RCC 7860 (cell line): Measurements from ENCODE around the gene ATP1B1.
A peak's percentile ranks its signal among the peaks of the same experiment; 100 is the strongest.
"Not testable (repeated sequence)": the region's sequence is repeated elsewhere in the genome, so short reads cannot be mapped to it uniquely, and the experiment has no call there.

Experiments used
- DNase-seq: peaks from one replicate; pipeline ENCODE4 v3.0.0-alpha.2; 2015; ENCODE audit warnings: low spot score
- FAIRE-seq: peaks from 2 replicates; lab custom pipeline; 2012; peaks lifted over from hg19 to GRCh38; lab: Jason Lieb, UNC

ATP1B1 gene

DNA sequence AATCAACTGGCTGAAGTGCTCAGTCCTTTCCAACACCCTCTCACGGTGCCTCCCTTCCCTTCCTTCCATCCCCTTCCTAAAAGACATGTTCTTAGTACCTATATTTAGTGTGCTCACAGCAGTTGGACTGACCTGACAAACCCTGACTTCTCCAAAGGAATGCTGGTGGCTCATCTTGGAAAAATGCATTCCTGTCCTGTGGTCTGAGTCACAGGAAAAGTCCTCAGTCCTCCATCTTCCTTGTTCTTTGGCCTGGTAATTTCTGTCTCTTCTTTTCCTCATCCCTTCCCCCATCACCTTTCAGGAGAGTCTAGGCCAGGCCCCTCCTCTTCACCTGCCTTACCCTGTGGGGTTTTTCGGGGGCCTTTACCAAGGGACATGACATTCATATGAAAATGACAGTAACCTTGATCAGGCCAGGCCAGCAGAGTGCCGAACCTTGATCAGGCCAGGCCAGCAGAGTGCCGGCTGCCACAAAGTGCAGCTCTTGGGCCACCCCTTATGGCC lies 7.2 kb downstream of the ATP1B1 start:
- peak; percentile 98 for DNase-seq

GRCh38 chr1:169115891-169116585 lies 9.5 kb downstream of the ATP1B1 start:
- DNase-seq (peak; percentile 92), FAIRE-seq (peak; percentile 62)

More for the DNA sequence above, 7.2 kb downstream of the ATP1B1 start:
- peak; percentile 96 for FAIRE-seq

DNA sequence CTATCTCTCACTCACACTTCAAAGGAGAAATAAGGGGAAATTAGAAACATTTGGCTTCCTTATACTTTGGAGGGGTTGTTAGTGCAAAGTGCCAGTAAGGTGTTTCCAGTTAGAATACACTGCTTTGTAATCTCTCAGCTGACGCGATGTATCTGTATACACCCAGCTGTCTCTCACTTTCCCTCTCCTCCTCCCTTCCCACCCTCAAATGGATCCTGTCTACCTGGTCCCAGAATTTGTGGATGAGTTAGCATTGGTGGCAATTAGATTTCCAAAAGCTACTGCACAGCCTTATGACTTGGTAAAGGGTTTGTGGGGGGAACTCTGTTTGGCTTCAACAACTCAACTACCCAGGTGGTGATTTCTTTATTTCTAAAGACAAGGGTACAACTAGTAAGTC lies 10.5 kb downstream of the ATP1B1 start:
- FAIRE-seq, result no peak

DNA sequence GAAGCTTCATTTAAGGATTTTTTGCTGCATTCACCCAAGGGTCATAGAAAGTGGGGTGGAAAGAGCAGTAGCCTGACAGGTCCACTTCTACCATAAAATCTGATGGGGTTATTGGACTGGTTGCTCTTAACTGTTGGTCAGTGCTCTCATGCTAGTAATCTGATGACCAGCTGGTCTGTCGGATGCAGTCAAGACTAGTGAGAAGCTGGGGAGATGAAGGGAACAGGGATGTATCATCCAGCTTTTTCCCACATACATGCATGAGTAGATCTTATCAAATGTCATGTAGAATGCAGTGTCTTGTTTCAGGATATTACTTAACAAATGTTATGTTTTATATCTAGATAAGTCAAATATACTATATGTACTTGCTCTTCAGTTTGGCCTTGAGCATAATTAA lies 11.1 kb downstream of the ATP1B1 start:
- no peak for FAIRE-seq
- DNase-seq, result no peak

More for the DNA sequence above, 10.5 kb downstream of the ATP1B1 start:
- DNase-seq, result no peak

- DNase-seq (no peak), FAIRE-seq (no peak)
These were observed 11.7 kb downstream of the ATP1B1 start for GRCh38 chr1:169118227-169118626.

GRCh38 chr1:169119405-169119804 lies 12.9 kb downstream of the ATP1B1 start:
- FAIRE-seq (peak; percentile 88), DNase-seq (peak; percentile 87)

GRCh38 chr1:169120066-169120465 lies 13.6 kb downstream of the ATP1B1 start:
- FAIRE-seq, result no peak
- DNase-seq, result no peak

DNA sequence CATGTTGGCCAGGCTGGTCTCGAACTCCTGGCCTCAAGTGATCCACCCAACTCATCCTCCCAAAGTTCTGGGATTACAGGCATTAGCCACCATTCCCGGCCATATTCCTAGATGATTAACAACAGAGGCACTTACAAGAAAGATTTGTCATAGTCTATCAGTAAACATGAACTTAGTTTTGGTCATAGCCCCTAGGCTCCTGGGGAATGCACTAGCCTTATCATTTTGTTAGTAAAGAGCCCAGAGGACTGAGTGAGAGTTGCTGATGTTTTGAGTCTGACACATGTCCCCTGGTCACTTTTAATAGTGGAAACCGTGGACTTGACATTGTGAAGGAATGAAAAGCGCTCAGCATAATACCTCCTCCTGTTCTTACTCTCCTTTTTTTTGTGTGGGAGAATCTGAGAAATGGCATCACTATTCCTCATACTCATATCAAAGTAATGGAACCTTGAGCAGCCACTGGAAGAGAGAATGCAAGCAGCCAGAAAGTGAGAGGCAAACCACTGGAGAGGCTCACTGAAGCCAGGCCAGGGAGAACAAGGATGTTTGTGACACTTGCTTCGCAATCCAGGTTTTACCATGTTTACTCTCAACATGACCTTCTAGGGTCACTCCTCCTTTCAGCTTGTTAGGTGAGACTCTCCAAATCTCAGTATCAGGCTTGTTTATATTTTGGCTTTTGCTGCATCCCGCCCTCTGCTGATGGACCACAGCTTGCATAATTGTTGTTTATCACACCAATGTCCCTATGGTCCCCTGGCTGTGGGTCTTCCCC lies 14.8 kb downstream of the ATP1B1 start:
- peak; percentile 35 for DNase-seq
- FAIRE-seq, result no peak

DNA sequence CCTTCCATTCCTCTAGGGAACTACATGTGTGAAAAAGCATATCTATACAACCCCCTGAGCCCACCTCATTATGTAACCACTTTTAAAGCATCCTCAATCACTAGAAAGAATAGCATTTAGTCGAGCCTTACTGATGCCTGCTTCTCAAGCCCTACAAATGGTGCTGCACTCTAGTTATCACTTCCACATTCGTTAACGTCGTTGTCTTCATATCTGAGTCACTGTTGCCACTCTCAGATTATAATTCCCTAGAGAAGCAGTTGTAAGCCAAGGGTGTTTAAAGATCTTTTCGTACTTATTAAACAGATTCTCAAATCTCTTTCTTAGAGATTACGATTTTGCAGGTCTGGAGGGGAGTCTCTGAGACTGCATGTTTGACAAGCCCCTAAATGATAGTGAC lies 16.5 kb downstream of the ATP1B1 start:
- no peak for FAIRE-seq
- no peak for DNase-seq

GRCh38 chr1:169124459-169124858 lies 18.0 kb downstream of the ATP1B1 start:
- FAIRE-seq, result no peak
- DNase-seq, result no peak

DNA sequence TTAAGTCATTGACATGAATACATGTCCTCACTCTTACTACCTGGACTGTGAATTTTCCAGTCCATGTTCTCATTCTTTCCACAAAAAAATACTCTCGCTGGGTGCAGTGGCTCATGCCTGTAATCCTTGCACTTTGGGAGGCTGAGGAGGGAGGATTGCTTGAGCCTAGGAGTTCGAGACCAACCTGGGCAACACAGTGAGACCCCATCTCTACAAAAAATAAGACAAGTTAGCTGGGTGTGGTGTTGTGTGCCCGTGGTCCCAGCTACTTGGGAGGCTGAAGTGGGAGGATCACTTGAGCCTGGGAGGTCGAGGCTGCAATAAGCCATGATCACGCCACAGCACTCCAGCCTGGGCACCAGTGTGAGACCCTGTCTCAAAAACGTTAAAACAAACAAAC lies 19.1 kb downstream of the ATP1B1 start:
- not testable (repeated sequence) for FAIRE-seq, DNase-seq

GRCh38 chr1:169126335-169126734 lies 19.8 kb downstream of the ATP1B1 start:
- DNase-seq (no peak), FAIRE-seq (no peak)

- no peak for FAIRE-seq
These were observed 20.8 kb downstream of the ATP1B1 start for GRCh38 chr1:169127305-169127704.

GRCh38 chr1:169128562-169128961 lies 22.1 kb downstream of the ATP1B1 start:
- FAIRE-seq, result no peak
- no peak for DNase-seq

More at GRCh38 chr1:169127305-169127704, 20.8 kb downstream of the ATP1B1 start:
- no peak for DNase-seq

- no peak for DNase-seq
- FAIRE-seq, result peak; percentile 2
These were observed 22.8 kb downstream of the ATP1B1 start for GRCh38 chr1:169129109-169129784.

- DNase-seq, result no peak
- FAIRE-seq, result no peak
These were observed 24.2 kb downstream of the ATP1B1 start for GRCh38 chr1:169130683-169131082.

DNA sequence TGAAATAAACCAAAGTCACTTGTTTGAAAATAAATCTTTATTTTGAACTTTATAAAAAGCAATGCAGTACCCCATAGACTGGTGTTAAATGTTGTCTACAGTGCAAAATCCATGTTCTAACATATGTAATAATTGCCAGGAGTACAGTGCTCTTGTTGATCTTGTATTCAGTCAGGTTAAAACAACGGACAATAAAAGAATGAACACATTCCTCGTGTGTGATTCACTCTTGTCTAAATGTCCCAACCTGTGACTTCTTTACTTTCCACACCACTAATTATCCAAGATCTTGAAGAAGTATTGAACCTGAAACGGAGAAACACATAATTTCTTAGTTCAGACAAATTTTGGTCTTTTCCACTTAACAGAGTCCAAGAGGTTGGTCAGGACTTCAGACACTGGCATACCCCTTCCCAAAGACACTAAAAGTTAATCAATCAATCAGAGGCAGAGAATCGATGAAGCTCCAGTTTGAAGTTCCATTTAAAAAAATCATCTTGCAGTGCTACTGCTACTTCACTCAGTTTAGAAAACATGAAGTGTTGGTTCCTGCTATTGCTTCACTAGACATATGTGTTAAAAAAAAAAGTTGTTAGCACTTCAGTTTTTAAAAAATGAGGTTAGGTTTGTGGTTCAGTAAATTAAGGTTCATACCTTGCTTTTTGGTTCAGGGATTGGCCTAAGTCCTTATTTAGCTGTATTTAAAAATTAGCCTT lies 26.2 kb downstream of the ATP1B1 start:
- FAIRE-seq (peak; percentile 81), DNase-seq (peak; percentile 57)

GRCh38 chr1:169133228-169133576 lies 26.7 kb downstream of the ATP1B1 start:
- FAIRE-seq (no peak), DNase-seq (no peak)

GRCh38 chr1:169133801-169134502 lies 27.5 kb downstream of the ATP1B1 start:
- DNase-seq (no peak), FAIRE-seq (no peak)

DNA sequence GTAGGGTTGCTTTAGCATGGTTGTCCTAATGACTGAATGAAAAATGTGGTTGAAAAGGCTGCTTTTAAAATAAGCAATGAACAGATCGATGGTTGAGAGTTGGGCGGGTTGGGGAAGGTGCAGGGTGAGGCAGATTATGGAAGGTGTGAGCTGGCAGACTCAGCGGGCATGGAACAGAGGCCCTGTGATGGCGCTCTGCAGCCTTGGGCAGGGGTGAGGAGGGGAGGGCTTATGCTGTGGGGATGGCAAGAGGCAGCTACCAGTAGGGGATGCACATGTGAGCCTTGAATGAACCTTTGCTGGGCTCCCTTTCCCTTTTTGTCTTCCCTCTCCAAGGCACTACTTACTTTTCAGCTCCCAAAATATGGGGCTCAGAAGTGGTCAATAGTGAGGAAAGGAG lies 30.9 kb downstream of the ATP1B1 start:
- FAIRE-seq, result no peak

More for the DNA sequence above, 30.9 kb downstream of the ATP1B1 start:
- no peak for DNase-seq
